GM21526 (cell line): ENCODE results near the gene VDR.
"Not testable (repeated sequence)": the region's sequence is repeated elsewhere in the genome, so short reads cannot be mapped to it uniquely, and the experiment has no call there.

ENCODE experiments used
- ATAC-seq: cut with Tn5 transposase; IDR thresholded peaks from one replicate; pipeline ENCODE4 v1.9.1; 2021; ENCODE audit warnings: moderate library complexity; ENCODE audit not compliant: unreplicated experiment, low FRiP score

Gene VDR

DNA sequence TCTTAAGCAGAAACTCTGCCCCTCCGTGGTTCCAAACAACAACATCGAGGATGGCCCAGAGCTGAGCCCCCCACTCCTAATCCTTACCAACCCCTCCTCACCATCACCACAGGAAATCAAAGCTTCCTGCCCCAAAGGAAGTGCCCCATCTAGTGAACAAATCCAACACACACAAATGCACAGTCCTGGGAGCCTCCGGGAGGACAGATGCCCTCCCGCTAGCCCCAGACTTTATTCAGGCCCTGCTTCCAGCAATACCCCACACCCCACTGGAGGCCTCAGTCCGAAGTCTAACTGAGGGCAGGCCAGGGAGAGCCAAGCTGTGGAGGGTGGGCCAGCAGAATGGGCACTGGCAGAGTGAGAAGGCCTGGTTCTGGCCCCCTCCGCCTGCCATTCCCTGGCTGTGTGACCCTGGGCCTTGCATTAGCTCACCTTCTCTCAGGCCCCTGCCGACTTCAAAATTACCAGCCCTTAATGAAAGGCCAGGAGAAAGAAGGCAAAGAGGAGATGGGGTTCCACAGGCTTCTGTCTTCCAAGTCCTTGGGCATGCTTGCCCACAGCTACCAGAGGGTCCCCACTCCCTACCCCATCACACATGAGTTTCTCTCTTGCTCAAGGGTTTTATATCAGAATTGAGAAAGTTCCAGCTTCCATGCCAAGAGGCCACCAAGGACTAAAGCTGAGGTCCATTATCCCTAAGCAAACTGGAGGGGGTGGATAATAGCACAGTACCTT lies 87.4 kb downstream of the VDR start:
- no peak for ATAC-seq

DNA sequence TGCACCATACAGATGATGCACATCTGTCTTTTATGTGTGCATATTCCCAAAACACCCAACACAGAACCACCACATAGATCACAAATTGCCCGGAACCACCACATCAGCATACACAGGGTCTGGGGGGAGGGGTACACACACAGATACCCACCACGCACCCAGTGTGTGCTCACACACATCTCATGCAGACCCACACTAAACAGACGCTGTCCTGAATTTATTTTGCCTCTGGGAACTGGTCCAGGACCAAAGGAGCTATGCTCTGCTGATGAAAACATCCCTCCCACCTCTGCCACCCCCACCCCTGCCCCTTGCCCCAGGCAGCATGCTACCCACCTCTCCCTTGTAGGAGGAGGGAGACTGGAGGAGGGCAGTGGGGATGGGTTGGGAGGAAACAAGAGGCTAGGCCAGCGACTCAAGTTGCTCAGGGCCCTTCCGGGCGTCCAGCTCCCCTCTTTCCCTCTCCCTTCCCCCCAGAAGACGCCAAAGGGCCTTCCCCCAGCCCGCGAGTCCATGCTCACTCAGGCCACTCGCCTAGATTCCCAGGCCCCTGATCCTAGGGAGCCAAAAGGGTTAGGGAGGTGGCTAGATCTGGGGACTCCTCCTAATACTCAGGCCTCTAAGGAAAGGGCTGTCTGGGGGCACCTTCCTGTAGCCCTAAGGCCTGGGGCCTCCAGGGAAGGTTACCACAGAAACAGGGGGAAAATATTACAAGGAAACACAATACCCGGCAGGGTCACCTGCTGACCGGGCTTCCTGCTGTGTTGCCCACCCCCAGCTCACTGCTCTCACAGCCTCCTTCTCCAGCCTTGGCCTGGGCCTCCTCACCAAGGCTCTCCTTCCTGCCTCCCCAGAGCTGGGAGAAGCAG lies 88.2 kb downstream of the VDR start:
- ATAC-seq = no peak

DNA sequence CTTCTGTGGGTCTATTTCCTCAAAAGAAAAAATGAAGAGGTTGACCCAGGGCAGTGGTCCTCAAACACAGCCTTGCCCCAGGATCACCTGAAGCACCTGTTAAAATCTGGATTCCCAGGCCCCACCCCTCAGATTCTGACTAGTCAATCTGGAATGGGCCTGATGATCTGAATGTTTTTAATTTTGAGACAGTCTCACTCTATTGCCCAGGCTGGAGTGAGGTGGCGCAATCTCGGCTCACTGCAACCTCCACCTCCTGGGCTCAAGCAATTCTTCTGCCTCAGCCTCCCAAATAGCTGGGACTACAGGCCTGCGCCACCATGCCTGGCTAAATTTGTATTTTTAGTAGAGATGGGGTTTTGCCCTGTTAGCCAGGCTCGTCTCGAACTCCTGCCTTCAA lies 89.3 kb downstream of the VDR start:
- ATAC-seq = not testable (repeated sequence)

DNA sequence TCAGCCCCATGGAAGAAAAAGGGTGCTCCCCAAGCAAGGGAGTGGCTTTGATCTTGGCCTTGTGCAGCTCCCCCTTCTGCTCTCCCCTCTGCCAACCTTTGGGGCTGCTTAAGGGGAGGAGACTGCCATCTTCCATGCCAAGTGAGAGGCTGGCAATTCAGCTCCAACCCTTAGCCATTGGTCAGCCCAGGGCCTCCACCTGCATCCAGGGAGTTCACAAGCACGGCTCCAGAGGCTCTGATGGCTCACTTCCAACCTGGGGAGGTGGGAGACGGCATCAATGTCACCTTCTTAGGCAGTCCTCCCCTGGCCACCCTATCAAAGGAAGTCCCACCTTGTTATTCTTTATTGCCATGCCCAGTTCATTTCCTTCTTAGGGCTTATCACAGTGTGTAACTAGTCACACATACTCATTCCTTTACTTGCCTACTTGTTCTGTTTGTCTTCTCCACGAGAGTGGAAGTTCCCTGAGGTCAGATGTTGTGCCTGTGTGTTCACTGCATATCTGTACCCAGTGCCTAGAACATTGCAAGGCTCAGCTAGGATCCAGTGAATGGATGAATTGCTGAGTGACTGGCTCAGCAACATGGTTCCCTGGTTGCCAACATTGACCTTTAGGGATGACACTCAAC lies 90.1 kb downstream of the VDR start:
- no peak for ATAC-seq

DNA sequence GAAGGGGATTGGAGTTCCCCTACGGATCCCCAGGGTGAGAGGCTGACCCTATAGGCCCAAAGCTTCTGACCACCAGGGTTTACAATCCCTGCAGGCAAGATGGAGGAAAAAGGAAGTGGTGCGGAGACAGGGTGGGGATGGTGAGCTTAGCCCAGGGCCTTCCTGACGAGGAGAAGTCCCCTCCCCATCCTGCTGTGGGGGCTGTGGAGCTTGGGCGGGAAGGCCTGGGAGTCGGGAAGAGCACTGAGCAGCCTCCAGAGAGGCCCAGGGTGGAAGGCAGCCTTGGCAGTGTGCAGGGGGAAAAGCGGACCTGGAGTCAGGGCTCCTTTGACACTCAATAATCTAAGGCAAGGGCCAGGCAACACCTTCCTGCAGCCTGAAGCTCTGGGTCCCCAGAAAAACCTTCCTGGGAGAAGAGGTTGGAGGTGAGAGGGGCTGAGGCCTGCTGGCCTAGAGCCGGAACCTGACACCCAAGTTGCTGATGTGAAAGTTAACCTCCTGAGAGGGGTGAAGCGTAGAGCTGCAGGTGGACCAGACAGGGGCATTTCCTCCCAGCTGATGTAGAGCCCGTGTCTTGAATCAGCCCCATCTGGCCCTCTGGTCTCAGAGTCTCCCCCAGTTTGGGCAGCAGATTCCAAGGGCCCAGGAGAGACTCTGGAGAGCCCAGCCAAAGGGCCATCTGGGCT lies 91.1 kb downstream of the VDR start:
- no peak for ATAC-seq

DNA sequence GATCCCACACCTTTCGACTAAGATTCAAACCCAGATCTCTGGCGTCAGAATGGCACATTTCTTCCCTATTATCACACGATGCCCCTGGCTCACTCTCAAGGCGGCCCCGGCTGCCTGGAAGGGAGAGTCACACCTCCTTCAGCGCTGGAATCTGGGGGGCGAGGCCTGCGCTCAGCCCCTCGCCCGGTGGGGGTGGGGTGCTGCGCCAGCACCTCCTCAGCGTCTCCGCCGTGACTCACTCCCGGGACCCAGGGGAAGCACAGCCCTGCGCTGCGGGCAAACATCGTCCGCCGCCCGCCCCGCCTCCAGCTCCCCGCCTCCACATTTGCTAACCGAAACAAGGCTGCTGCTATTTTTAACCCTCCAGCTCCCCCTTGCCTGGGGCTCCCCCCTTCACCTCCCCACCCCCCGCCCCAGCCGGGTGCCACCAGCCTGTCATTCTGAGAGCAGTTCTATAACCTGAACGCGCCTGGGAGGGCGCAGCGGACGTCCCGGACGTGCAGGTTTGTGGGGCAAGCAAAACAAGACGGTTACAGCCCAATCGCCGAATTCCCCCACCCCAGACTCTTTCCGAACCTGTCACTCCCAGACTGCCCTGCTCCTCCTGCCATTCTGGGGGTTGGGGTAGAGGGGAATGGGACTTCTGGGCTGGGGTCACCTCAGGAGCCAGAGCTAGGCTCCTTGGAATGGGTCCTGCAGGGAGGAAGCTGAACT lies 91.8 kb downstream of the VDR start:
- ATAC-seq = peak; percentile 50

DNA sequence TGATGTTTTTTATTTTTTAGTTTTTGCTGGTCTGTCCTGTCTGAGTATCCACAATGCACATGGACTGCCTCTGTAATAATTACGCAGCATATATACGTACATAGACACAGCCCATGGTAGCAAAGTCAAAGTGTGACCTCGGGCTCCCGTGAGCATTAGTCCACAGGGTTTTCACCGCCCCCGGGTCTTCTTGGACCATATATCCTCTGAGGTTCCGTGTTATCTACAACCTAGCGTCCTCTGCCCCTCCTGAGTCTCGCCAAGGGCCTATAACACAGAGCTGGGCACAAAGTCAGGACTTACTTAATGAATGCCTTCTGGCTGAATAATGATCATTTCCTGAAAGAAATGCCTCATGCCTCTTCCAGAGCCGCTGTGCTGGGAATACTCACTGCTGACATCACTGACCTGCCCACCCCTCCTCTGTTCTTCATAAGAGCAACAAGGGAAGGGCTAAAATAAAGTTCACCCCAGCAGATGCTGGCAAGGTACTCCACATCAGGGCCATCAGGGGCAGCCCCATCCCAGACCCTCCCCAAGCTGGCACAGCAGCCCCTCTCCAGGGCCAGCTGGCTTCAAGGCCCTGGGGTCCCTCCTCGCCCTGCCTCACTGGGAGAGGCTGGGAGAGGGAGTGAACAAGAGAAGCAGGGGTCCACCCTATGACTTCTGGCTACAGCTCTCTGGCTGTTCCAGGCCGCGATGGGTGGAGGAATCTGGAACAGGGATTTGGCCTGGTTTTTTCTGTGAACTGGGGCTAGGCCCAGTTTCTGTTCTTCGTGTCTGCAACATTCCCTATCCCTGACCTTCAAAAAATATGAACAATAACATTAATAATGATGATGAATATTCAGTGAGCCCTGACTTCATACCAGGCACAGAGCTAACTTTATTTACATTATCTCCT lies 93.0 kb downstream of the VDR start:
- no peak for ATAC-seq

DNA sequence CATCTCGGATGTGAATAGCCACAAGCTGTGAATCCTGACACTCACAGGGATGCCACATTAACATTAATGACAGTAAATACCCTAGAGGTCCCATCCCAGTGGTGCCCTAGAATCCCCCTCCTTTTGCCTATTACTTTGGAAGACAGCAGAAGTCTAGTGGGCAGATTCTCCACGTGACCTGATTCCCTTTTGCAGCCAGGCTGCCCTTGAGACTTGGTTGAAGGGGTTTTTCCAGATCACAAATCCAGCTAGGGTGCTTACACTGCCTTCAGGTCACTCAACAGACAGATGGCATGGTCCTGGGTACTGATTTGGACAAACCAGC lies 93.8 kb downstream of the VDR start:
- no peak for ATAC-seq

DNA sequence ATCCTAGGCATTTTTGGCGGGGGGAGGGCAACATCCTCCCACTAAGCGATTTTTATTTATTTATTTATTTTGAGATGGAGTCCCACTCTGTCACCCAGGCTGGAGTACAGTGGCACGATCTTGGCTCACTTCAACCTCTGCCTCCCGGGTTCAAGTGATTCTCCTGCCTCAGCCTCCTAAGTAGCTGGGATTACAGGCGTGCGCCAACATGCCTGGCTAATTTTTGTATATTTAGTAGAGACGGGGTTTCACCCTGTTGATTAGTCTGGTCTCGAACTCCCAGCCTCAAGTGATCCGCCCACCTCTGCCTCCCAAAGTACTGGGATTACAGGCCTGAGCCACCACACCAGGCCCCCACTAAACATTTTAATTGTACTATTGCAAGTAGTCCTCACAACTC lies 95.3 kb downstream of the VDR start:
- ATAC-seq = not testable (repeated sequence)

DNA sequence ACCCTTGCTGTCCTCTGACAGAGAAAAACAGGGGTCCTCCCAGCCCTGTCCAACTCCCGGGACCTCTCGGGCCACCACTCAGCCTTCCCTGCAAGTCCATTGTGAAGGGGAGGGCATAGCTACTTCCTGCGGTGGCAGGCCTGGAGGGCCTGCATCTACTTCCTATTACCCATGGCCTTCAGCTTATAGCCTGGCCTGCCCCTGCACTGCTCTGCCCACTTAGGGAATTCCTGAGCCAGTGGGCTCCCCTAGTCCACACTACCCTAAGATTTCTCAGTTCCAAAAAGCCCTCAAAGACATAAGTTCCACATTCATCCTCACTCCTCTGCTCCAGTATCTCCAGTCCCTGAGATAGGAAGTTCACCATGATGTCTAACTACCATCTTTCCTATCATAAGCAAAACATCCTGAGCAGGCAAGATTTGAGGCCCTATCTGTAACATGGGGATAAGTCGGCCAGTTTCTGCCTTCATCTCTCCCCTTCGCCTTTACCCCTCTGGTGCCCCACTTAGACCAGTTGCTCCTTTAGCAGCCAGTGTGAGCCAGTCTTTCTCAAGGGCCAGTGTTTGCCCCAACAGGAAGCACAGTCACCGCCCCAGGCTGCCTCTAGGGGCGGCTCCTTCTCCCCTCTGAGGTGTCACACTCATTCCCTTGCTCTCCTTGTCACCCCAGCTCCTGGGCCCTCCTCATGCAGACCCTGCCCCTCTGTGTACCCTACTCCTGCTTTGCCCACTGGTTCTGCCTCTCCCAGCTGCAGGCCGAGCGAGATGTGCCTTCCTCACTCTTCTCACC lies 96.0 kb downstream of the VDR start:
- ATAC-seq = no peak

DNA sequence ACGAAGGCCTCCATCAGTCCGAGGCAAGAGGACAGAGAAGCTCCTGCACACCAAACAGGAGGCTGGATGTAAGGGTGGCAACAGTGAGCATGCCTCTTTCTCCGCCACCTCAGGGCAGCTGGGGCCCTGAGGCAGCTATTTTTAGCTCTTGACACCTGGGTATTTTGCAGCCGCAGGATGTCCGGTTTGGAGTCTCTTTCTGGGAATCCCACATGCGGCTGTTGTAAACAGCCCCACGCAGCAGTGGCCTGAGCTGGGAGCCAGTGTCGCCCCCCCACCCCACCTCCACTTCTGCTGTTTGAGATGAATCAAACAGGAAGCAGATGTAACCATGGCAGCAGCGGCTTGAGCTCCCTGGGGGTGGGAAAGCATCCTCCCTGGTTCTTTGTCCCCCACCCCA lies 96.7 kb downstream of the VDR start:
- no peak for ATAC-seq

DNA sequence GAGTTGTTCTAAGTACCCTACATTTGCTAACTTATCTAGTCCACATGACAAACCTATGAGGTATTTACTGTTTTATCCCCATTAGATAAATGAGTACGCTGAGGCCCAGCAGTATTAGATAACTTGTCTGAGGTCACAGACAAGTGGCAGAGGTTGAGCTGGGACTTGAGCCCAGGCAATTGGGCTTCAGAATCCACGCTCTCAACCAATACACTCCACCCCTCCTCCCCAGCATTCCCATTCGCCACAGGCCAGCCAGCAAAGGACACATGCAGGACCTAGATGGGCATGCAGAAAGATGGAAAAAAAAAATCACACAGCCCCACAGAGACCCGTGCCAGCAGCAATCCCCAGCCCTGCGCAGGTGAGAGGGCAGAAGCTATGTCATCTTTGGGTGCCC lies 97.5 kb downstream of the VDR start:
- no peak for ATAC-seq

DNA sequence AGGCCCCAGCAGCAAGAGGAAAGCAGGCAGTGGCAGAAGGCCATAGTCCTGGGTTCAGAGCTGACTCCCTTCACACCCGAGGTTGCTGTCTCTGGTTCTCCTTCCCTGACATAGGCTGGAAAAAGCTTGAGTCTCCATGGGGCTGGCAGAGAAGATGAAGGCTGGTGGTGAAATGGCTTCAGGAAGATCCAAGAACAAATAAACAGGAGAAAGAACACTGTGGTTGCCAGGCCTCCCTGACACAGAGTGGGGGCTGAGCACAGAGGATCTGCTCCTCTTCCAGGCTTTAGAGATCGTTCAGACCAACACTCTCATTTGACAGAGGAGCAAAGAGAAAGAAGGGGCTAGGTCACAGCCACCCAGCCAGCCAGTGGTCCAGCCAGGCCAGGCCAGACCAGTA lies 99.4 kb downstream of the VDR start:
- no peak for ATAC-seq

DNA sequence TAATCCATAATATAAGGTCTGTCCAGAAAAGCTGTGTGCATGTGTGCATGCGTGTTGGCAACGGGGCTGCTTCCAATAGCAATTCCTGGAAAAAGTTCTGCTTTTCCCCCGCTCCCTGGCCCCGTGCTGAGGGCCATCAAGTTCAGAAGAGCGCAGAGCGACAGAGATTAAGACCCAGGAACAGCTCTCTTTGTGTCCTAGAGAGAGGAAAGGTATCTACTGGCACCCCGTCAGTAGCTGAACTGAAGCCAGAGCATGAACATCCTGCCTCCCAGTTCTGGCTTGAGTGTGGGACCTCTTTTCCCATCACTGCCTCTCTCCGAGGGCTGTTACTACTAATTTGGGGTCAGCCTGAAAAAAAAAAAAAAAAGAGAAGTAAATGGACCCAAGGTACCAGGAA lies 100.6 kb downstream of the VDR start:
- no peak for ATAC-seq

DNA sequence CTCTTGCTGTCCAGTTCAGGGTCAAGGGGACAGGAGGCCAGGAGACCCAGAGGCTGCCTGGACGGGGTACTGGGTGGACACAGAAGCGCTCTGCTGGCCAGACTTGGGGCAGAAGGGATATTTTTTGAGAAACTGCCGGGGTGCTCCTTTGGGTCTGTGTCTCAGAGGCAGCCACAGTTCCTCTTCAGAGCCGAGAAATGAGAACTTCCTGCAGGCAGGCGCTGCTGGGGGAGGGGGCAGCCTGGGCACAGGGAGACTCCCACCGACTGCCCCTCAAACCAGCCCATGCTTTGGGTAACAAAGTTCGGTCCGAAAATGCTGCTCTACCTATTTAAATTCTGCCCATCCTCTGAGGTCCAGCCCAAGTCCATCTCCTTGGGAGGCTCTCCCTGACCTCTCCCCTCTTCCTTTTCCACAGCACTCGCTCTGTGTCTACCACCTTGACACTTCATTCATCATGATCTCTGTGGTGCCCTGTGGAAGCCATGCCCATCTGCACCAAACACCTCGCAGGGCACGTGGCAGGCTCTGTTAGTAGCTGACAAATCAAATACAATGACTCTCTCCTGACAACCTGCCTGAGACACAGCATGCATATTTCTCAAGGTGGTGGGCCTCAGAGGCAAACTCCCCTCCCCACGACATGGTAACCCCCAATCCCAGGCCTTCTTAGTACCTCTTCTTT lies 101.5 kb downstream of the VDR start:
- no peak for ATAC-seq

DNA sequence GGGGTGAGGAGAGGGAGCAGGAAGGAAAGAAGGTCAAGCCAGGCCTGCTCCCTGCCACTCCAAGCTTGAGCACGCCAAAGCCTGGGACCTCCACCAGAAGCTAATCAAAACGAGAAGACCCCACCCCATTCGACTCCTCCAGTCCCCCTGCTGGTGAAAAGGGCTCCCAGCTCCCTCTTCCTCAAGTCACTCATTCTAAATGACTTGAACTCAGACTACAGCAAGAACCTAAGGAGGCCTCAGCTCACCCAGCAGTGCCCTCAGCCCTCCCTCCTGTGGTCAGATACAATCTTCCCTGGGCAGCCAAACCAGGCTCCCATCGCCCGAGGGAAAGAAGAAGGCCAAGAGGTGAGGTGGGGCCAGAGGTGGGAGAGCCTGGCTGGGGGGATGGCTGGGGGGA lies 102.5 kb downstream of the VDR start:
- ATAC-seq = no peak

DNA sequence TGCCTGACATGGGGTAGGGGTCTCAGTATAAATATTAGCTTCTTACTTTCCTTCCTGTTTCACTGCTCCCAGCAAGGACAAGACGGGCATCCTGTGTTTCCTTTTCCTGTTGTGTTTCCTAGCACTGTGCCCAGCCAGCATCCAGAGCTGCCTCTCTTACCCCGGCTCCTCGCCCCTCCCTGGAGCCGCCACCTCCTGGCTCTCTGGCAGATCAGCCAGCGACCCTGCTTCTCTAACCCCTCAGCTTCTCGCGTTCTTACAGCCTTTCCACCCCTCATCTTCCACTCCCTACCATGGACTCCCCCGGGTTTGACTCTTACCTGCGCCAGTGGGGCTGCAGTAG lies 102.9 kb downstream of the VDR start:
- no peak for ATAC-seq

DNA sequence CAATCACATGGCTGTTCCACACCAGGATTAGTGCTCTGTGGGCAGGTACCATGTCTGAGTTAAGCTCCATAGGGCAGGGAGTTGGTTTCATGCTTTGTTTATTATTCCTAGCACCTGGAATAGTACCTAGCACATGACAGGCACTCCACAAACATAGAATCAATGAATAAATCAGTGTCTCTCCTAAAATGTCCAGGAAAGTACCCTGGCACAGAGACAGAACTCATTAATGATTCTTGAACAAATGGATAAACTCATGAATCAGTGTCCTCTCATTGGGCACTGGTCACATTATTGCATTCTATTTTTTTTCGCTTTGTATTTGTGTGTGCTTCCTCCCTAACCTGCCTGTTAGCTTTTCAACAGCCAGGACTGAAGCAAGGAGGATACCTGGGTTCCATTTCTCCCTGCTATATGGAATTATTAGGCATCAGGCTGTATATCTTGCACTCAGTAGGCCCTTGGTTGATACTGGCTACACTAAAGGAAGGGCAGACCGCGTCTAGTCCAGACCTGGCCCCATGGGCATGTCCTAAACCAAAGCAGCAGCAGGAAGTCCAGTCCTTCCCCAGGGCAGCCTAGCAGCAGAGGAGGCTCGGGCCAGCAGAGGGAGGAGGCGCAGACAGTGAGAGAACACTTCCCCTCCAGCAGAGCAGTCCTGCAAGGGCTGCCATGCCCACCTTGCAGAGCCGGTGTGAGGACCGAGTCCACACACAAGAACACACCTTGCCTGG lies 103.5 kb downstream of the VDR start:
- no peak for ATAC-seq
